ENCODE data around the gene APOBEC3F.

APOBEC3F gene

DNA sequence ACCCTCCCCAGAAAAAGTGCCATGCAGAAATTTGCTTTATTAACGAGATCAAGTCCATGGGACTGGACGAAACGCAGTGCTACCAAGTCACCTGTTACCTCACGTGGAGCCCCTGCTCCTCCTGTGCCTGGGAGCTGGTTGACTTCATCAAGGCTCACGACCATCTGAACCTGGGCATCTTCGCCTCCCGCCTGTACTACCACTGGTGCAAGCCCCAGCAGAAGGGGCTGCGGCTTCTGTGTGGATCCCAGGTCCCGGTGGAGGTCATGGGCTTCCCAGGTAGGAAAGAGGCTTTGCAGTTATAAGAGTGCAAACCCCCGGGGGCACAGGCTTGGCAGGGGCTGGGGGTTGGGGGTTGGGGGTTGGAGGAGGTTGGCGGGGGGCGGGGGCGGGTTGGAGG is 60.6 kb downstream of the APOBEC3F start:
- TF ChIP-seq, protein P1, sequence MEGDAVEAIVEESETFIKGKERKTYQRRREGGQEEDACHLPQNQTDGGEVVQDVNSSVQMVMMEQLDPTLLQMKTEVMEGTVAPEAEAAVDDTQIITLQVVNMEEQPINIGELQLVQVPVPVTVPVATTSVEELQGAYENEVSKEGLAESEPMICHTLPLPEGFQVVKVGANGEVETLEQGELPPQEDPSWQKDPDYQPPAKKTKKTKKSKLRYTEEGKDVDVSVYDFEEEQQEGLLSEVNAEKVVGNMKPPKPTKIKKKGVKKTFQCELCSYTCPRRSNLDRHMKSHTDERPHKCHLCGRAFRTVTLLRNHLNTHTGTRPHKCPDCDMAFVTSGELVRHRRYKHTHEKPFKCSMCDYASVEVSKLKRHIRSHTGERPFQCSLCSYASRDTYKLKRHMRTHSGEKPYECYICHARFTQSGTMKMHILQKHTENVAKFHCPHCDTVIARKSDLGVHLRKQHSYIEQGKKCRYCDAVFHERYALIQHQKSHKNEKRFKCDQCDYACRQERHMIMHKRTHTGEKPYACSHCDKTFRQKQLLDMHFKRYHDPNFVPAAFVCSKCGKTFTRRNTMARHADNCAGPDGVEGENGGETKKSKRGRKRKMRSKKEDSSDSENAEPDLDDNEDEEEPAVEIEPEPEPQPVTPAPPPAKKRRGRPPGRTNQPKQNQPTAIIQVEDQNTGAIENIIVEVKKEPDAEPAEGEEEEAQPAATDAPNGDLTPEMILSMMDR (IDR thresholded peaks at IDR 0.05; ENCODE audit: low read depth, low read length), result no peak
- no peak for DNase-seq (ENCODE audit: low read depth in 2 of 2)
- H3K4me3 ChIP-seq (replicated peaks in 1 of 2; ENCODE audit: low read depth in 2 of 2, low read length in 2 of 2), result no peak overlapping the region

DNA sequence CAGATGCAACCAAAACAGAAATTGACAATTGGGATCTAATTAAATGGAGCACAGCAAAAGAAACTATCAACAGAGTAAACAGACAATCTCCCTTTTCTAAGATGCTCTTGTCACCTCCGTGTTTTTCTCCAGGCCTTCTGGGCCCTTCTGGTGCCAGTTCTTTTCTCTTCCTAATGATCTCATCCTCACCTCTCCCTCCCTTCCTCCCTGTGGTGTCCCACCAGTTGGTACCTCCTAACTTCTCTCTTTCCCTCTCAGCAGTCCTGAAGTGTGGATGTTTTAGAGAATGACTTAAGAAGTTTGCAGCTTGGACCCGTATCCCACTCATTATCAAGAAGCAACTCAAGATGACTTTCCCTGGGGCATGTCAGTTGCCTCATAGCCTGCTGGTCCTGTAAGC is 62.8 kb downstream of the APOBEC3F start:
- TF ChIP-seq, protein P1 (IDR thresholded peaks at IDR 0.05; ENCODE audit: low read depth, low read length), result no peak
- no peak overlapping the region for H3K4me3 ChIP-seq (replicated peaks in 1 of 2; ENCODE audit: low read depth in 2 of 2, low read length in 2 of 2)
- DNase-seq (ENCODE audit: low read depth in 2 of 2), result no peak
